Uterus (tissue), 4 donors: ENCODE results near the gene PLXNA2. TPM values are rescaled to one million over a fixed set of nuclear protein-coding genes. Genes with fewer than 3 reads are reported as not detected.

Source experiments
- DNase-seq, 2 donors: peaks; one replicate each; pipeline ENCODE4 v3.0.0-alpha.2; 2019 to 2020
- H3K27ac ChIP-seq, 2 donors: fragments of 200-600 bp; sonication (generic); 1 replicate in 1 of 2; 2 replicates in 1 of 2; pipeline ENCODE4 v1.5.1; 2016 to 2018
- H3K27me3 ChIP-seq, 2 donors: fragments of 200-600 bp; sonication (generic); one replicate each; pipeline ENCODE4 v1.5.1; 2018 to 2019; ENCODE audit warnings: control low read depth in 1 of 2
- H3K36me3 ChIP-seq, 2 donors: fragments of 200-600 bp; sonication (generic); one replicate each; pipeline ENCODE4 v1.5.1; 2019; ENCODE audit warnings: control low read depth in 1 of 2
- H3K4me1 ChIP-seq, 2 donors: fragments of 200-600 bp; sonication (generic); one replicate each; pipeline ENCODE4 v1.5.1; 2018 to 2019; ENCODE audit warnings: control low read depth in 1 of 2
- H3K4me3 ChIP-seq, 2 donors: fragments of 200-600 bp; sonication (generic); 1 replicate in 1 of 2; 2 replicates in 1 of 2; pipeline ENCODE4 v1.5.1; 2018 to 2019; ENCODE audit warnings: mild to moderate bottlenecking in 1 of 2
- H3K9me3 ChIP-seq, 2 donors: fragments of 200-600 bp; sonication (generic); one replicate each; pipeline ENCODE4 v1.5.1; 2019; ENCODE audit warnings: control low read depth in 1 of 2
- CTCF ChIP-seq, 4 experiments: fragments of 200-600 bp in 2 of 4; fragments of 450-650 bp in 2 of 4; sonication (generic) in 2 of 4; IDR thresholded peaks; one replicate each; pipeline ENCODE4 v1.5.1; 2016 to 2019; ENCODE audit warnings: antibody characterized with exemption in 4 of 4, mild to moderate bottlenecking in 2 of 4, moderate library complexity in 1 of 4
- POLR2A ChIP-seq, 2 donors: fragments of 450-650 bp; IDR thresholded peaks; one replicate each; pipeline ENCODE4 v1.6.1; 2016; ENCODE audit warnings: antibody characterized with exemption in 2 of 2, mild to moderate bottlenecking in 1 of 2, moderate library complexity in 1 of 2
- intact Hi-C: fragments of 100-400 bp; cut with DNase I; formaldehyde crosslinking; loops from one replicate; pipeline ENCODE4 v1.15.1; 2023; ENCODE audit warnings: low total_unique reads
- total RNA-seq, 4 donors: library from RNA; depleted of rRNA in 3 of 4; stranded (reverse); fragments of >200 nt in 3 of 4; gene quantifications; one replicate each; pipeline versions ENCODE4 v1.1.0 to v1.2.4, GENCODE V29; 2014 to 2023
- donor health status: DM: yes; HTN: yes; CAD: no.

Gene PLXNA2
- total RNA-seq, 4 donors from 2014 or later = 5.4 to 94.5 (median 9.5) TPM

GRCh38 chr1:208132287-208132882 is 111.8 kb downstream of the PLXNA2 start:
- Histone ChIP-seq H3K27ac (no peak overlapping the region), H3K27me3 (no peaks in the 10 kb centered on the region), H3K9me3 (no peaks in the 10 kb centered on the region), H3K4me3 (no peak overlapping the region), H3K4me1 (peaks cover 0 to 9% of the 10 kb centered on the region in 2 donors), H3K36me3 (no peaks in the 10 kb centered on the region)
- TF ChIP-seq POLR2A (IDR thresholded peaks at IDR 0.05) (no peak), CTCF (IDR thresholded peaks at IDR 0.05) (peak; percentile 60 to 69 (median 68))
- intact Hi-C loops = loop anchor here (10.0 kb wide), 1 partner anchor 112 kb away; the partner anchor contains the start of gene PLXNA2
- DNase-seq = peak; percentile 66 to 76

- Histone ChIP-seq H3K4me1 (peaks cover 0 to 9% of the 10 kb centered on the region in 2 donors), H3K36me3 (no peaks in the 10 kb centered on the region), H3K27me3 (no peaks in the 10 kb centered on the region), H3K27ac (no peak overlapping the region), H3K4me3 (no peak overlapping the region), H3K9me3 (no peaks in the 10 kb centered on the region)
- TF ChIP-seq POLR2A (IDR thresholded peaks at IDR 0.05) (no peak), CTCF (IDR thresholded peaks at IDR 0.05) (no peak)
- intact Hi-C loops = loop anchor here (10.0 kb wide), 1 partner anchor 113 kb away; the partner anchor contains the start of gene PLXNA2
- DNase-seq = no peak
Measured at GRCh38 chr1:208131621-208132286, 112.4 kb downstream of the PLXNA2 start.

GRCh38 chr1:208129487-208129886 is 114.7 kb downstream of the PLXNA2 start:
- DNase-seq = no peak
- peaks cover 0 to 2% of the 10 kb centered on the region in 2 donors for H3K4me1 ChIP-seq
- intact Hi-C loops = no loop called here
- H3K36me3 ChIP-seq = no peaks in the 10 kb centered on the region
- H3K9me3 ChIP-seq = no peaks in the 10 kb centered on the region
- H3K4me3 ChIP-seq = no peak overlapping the region
- TF ChIP-seq CTCF (IDR thresholded peaks at IDR 0.05) (no peak), POLR2A (IDR thresholded peaks at IDR 0.05) (no peak)
- H3K27me3 ChIP-seq = no peaks in the 10 kb centered on the region
- H3K27ac ChIP-seq = no peak overlapping the region

GRCh38 chr1:208129060-208129459 is 115.1 kb downstream of the PLXNA2 start:
- Histone ChIP-seq H3K4me1 (no peaks in the 10 kb centered on the region), H3K9me3 (no peaks in the 10 kb centered on the region), H3K27ac (no peak overlapping the region), H3K4me3 (no peak overlapping the region), H3K27me3 (no peaks in the 10 kb centered on the region), H3K36me3 (no peaks in the 10 kb centered on the region)
- DNase-seq = no peak
- TF ChIP-seq CTCF (IDR thresholded peaks at IDR 0.05) (no peak), POLR2A (IDR thresholded peaks at IDR 0.05) (no peak)
- intact Hi-C loops = no loop called here

- no peak for TF ChIP-seq CTCF (IDR thresholded peaks at IDR 0.05)
- TF ChIP-seq POLR2A (IDR thresholded peaks at IDR 0.05) = no peak
- Histone ChIP-seq H3K4me1 (no peaks in the 10 kb centered on the region), H3K27ac (peak overlapping the region; percentile 13 to 69), H3K27me3 (no peaks in the 10 kb centered on the region), H3K9me3 (no peaks in the 10 kb centered on the region), H3K36me3 (no peaks in the 10 kb centered on the region), H3K4me3 (no peak overlapping the region)
- no peak for DNase-seq
- intact Hi-C loops = no loop called here
Measured at GRCh38 chr1:208127792-208128529, 116.2 kb downstream of the PLXNA2 start.
